Ascending aorta (tissue), 2 donors: ENCODE results near the gene BRAT1. TPM values are rescaled to one million over a fixed set of nuclear protein-coding genes. Genes with fewer than 3 reads are reported as not detected.

ENCODE experiments used
- DNase-seq, 2 donors: peaks; one replicate each; pipeline ENCODE4 v3.0.0-alpha.2; 2019; ENCODE audit warnings: low spot score in 2 of 2
- H3K27ac ChIP-seq, 2 donors: fragments of 200-600 bp; sonication (generic); one replicate each; pipeline ENCODE4 v1.5.1; 2016 to 2017; ENCODE audit warnings: mild to moderate bottlenecking in 1 of 2
- H3K27me3 ChIP-seq: fragments of 200-600 bp; sonication (generic); one replicate; pipeline ENCODE4 v1.5.1; 2017
- H3K36me3 ChIP-seq, 2 donors: fragments of 200-600 bp; sonication (generic); one replicate each; pipeline ENCODE4 v1.5.1; 2016
- H3K4me1 ChIP-seq, 2 donors: fragments of 200-600 bp; sonication (generic); one replicate each; pipeline ENCODE4 v1.5.1; 2016 to 2017; ENCODE audit warnings: mild to moderate bottlenecking in 1 of 2
- H3K4me3 ChIP-seq, 2 donors: fragments of 200-600 bp; sonication (generic); one replicate each; pipeline ENCODE4 v1.5.1; 2016 to 2017; ENCODE audit warnings: mild to moderate bottlenecking in 1 of 2
- H3K9me3 ChIP-seq, 2 donors: fragments of 200-600 bp; sonication (generic); one replicate each; pipeline ENCODE4 v1.5.1; 2016
- CTCF ChIP-seq, 3 experiments: fragments of 200-600 bp in 2 of 3; fragments of 450-650 bp in 1 of 3; sonication (generic) in 2 of 3; IDR thresholded peaks; one replicate each; pipeline ENCODE4 v1.5.1; 2016 to 2019; ENCODE audit warnings: antibody characterized with exemption in 3 of 3, mild to moderate bottlenecking in 1 of 3, moderate library complexity in 1 of 3
- intact Hi-C: fragments of 100-400 bp; cut with DNase I; formaldehyde crosslinking; loops from one replicate; pipeline ENCODE4 v1.15.1; 2023
- total RNA-seq: library from RNA; depleted of rRNA; stranded (reverse); fragments of >200 nt; gene quantifications from one replicate; pipeline ENCODE4 v1.1.0, GENCODE V29; 2016

BRAT1 gene
- total RNA-seq, 1 donor from 2014 or later, result 84.0 TPM

- intact Hi-C loops, result no loop called here
- Histone ChIP-seq H3K4me3 (no peak overlapping the region), H3K9me3 (no peaks in the 10 kb centered on the region), H3K27me3 (no peaks in the 10 kb centered on the region), H3K36me3 (peaks cover 62 to 80% of the 10 kb centered on the region in 2 donors), H3K4me1 (no peaks in the 10 kb centered on the region), H3K27ac (no peak overlapping the region)
- TF ChIP-seq CTCF (IDR thresholded peaks at IDR 0.05), result no peak
- no peak for DNase-seq
Measured at GRCh38 chr7:2544541-2545188, 10.7 kb downstream of the BRAT1 start.

- no peak overlapping the region for H3K4me3 ChIP-seq
- no peak overlapping the region for H3K27ac ChIP-seq
- TF ChIP-seq CTCF (IDR thresholded peaks at IDR 0.05), result no peak
- no peaks in the 10 kb centered on the region for H3K4me1 ChIP-seq
- intact Hi-C loops, result no loop called here
- DNase-seq, result no peak
- H3K27me3 ChIP-seq, result no peaks in the 10 kb centered on the region
- no peaks in the 10 kb centered on the region for H3K9me3 ChIP-seq
- H3K36me3 ChIP-seq, result peaks cover 76 to 89% of the 10 kb centered on the region in 2 donors
Measured at GRCh38 chr7:2542916-2543871, 12.1 kb downstream of the BRAT1 start.

- intact Hi-C loops, result no loop called here
- peaks cover 74 to 90% of the 10 kb centered on the region in 2 donors for H3K36me3 ChIP-seq
- no peak for DNase-seq
Measured at GRCh38 chr7:2542011-2542915, 13.1 kb downstream of the BRAT1 start.

GRCh38 chr7:2541291-2542010 lies 13.9 kb downstream of the BRAT1 start:
- H3K9me3 ChIP-seq, result no peaks in the 10 kb centered on the region
- DNase-seq, result no peak
- intact Hi-C loops, result no loop called here
- H3K27ac ChIP-seq, result no peak overlapping the region
- no peaks in the 10 kb centered on the region for H3K4me1 ChIP-seq
- H3K36me3 ChIP-seq, result peaks cover 68 to 82% of the 10 kb centered on the region in 2 donors
- H3K4me3 ChIP-seq, result no peak overlapping the region
- no peak for TF ChIP-seq CTCF (IDR thresholded peaks at IDR 0.05)
- no peaks in the 10 kb centered on the region for H3K27me3 ChIP-seq

More at GRCh38 chr7:2542011-2542915, 13.1 kb downstream of the BRAT1 start:
- Histone ChIP-seq H3K27me3 (no peaks in the 10 kb centered on the region), H3K9me3 (no peaks in the 10 kb centered on the region), H3K4me3 (no peak overlapping the region), H3K4me1 (no peaks in the 10 kb centered on the region), H3K27ac (no peak overlapping the region)
- TF ChIP-seq CTCF (IDR thresholded peaks at IDR 0.05), result no peak

- Histone ChIP-seq H3K36me3 (peaks cover 65 to 75% of the 10 kb centered on the region in 2 donors), H3K27ac (no peak overlapping the region), H3K27me3 (no peaks in the 10 kb centered on the region), H3K4me3 (no peak overlapping the region), H3K4me1 (no peaks in the 10 kb centered on the region), H3K9me3 (no peaks in the 10 kb centered on the region)
- no peak for DNase-seq
- TF ChIP-seq CTCF (IDR thresholded peaks at IDR 0.05), result no peak
- intact Hi-C loops, result no loop called here
Measured at GRCh38 chr7:2540641-2541051, 14.7 kb downstream of the BRAT1 start.
